Endodermal cell (in vitro differentiated cells): ENCODE measurements around the gene PDK4. TPM values are rescaled to one million over a fixed set of nuclear protein-coding genes. Genes with fewer than 3 reads are reported as not detected.

Source experiments
- DNase-seq: peaks from one replicate; pipeline ENCODE4 v3.0.0-alpha.2; 2017
- H3K27ac ChIP-seq: 2 replicates; pipeline ENCODE4 v1.5.1; 2013; ENCODE audit warnings: mild to moderate bottlenecking, low read depth, low read length, moderate library complexity
- H3K27me3 ChIP-seq: 2 replicates; pipeline ENCODE4 v1.6.1; 2013; ENCODE audit warnings: mild to moderate bottlenecking, low read length, moderate library complexity; ENCODE audit not compliant: insufficient read depth, control insufficient read depth, poor library complexity, severe bottlenecking
- H3K36me3 ChIP-seq: 2 replicates; pipeline ENCODE4 v1.7.0; 2013; ENCODE audit warnings: mild to moderate bottlenecking, low read length, moderate library complexity; ENCODE audit not compliant: control insufficient read depth, insufficient read depth
- H3K4me1 ChIP-seq: one replicate; pipeline ENCODE4 v1.7.0; 2013; ENCODE audit warnings: low read length; ENCODE audit not compliant: control insufficient read depth, insufficient read depth
- H3K4me3 ChIP-seq: 2 replicates; pipeline ENCODE4 v1.5.1; 2013; ENCODE audit warnings: mild to moderate bottlenecking, low read length, moderate library complexity
- H3K9ac ChIP-seq: 2 replicates; pipeline ENCODE4 v1.6.1; 2013; ENCODE audit warnings: mild to moderate bottlenecking, low read length, moderate library complexity; ENCODE audit not compliant: poor library complexity, severe bottlenecking; ENCODE audit errors: extremely low read depth
- H3K9me3 ChIP-seq: 2 replicates; pipeline ENCODE4 v1.6.1; 2013; ENCODE audit warnings: mild to moderate bottlenecking, low read length, moderate library complexity; ENCODE audit not compliant: control insufficient read depth
- H3K27ac Mint-ChIP-seq: 2 replicates; pipeline ENCODE4 v1.8.0; 2020; ENCODE audit warnings: mixed read lengths
- H3K27me3 Mint-ChIP-seq: 2 replicates; pipeline ENCODE4 v1.8.0; 2021; ENCODE audit warnings: mild to moderate bottlenecking, mixed read lengths; ENCODE audit not compliant: insufficient read depth
- H3K36me3 Mint-ChIP-seq: 2 replicates; pipeline ENCODE4 v1.8.0; 2020; ENCODE audit warnings: low read depth, mixed read lengths
- H3K4me1 Mint-ChIP-seq: 2 replicates; pipeline ENCODE4 v1.8.0; 2020; ENCODE audit warnings: mixed read lengths
- H3K4me3 Mint-ChIP-seq: 2 replicates; pipeline ENCODE4 v1.8.0; 2020; ENCODE audit warnings: mild to moderate bottlenecking, moderate library complexity, mixed read lengths
- H3K9me3 Mint-ChIP-seq: 2 replicates; pipeline ENCODE4 v1.8.0; 2020; ENCODE audit warnings: mild to moderate bottlenecking, mixed read lengths
- WGBS, 2 experiments: methylation state at CpG; one replicate each; pipeline versions ENCODE4 v1.1.5 to v1.1.7; 2013; ENCODE audit warnings: missing lambda C conversion rate in 2 of 2, mixed read lengths in 1 of 2; ENCODE audit not compliant: insufficient coverage in 1 of 2, insufficient read length in 1 of 2; 5-methylcytosine and 5-hydroxymethylcytosine counted together
- total RNA-seq, 2 donors: library from RNA; stranded (reverse); fragmentation: NEBNext Ultra II Directional in 1 of 2; extraction: Animal tissue kit (Norgen Biotek cat#: 25700) in 1 of 2; gene quantifications; 2 replicates in 1 of 2; 3 replicates in 1 of 2; pipeline ENCODE4 v1.2.1, GENCODE V29; 2021
- TF ChIP-seq, protein P1 (sequence below): fragments of 200-600 bp; sonication (generic); conservative IDR thresholded peaks from 2 replicates; pipeline ENCODE4 v1.5.0; 2021; ENCODE audit warnings: antibody characterized with exemption, mild to moderate bottlenecking

Gene PDK4
- total RNA-seq, 2 donors from 2014 or later, result 0.42 to 0.73 TPM

DNA sequence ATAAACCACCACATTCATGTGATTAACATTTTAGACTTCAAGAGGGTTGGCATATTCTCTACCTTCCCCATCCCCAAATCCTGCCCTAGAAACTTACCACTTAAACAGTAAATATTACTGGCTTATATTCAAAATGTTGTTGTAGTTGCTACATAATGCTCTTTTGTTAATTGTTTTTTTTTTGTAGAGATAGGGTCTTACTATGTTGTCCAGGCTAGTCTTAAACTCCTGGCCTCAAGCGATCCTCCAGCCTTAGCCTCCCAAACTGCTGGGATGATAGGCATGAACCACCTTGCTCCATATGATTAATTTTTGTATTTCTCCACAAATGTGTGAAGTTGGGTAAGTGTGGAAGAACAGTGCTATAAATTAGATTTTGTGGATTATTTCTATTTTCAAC, 6.5 kb downstream of the PDK4 start:
- no peaks in the 10 kb centered on the region for H3K36me3 ChIP-seq
- H3K9ac ChIP-seq, result no peak overlapping the region
- no peak overlapping the region for H3K4me3 ChIP-seq
- no peak overlapping the region for H3K27ac ChIP-seq
- DNase-seq, result no peak
- WGBS, 2 experiments, result 100% methylated on average over 1 of the region's 1 CpG; no CpG with 5 or more reads in 1 of the 2 experiments
- Mint-ChIP-seq H3K4me3 (no peak overlapping the region), H3K27me3 (peaks cover 12% of the 10 kb centered on the region), H3K4me1 (peaks cover 1% of the 10 kb centered on the region), H3K9me3 (no peaks in the 10 kb centered on the region), H3K27ac (no peak overlapping the region), H3K36me3 (no peaks in the 10 kb centered on the region)
- peaks cover 3% of the 10 kb centered on the region for H3K4me1 ChIP-seq
- H3K9me3 ChIP-seq, result no peaks in the 10 kb centered on the region
- TF ChIP-seq, protein P1, sequence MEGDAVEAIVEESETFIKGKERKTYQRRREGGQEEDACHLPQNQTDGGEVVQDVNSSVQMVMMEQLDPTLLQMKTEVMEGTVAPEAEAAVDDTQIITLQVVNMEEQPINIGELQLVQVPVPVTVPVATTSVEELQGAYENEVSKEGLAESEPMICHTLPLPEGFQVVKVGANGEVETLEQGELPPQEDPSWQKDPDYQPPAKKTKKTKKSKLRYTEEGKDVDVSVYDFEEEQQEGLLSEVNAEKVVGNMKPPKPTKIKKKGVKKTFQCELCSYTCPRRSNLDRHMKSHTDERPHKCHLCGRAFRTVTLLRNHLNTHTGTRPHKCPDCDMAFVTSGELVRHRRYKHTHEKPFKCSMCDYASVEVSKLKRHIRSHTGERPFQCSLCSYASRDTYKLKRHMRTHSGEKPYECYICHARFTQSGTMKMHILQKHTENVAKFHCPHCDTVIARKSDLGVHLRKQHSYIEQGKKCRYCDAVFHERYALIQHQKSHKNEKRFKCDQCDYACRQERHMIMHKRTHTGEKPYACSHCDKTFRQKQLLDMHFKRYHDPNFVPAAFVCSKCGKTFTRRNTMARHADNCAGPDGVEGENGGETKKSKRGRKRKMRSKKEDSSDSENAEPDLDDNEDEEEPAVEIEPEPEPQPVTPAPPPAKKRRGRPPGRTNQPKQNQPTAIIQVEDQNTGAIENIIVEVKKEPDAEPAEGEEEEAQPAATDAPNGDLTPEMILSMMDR, result no peak
- peaks cover 29% of the 10 kb centered on the region for H3K27me3 ChIP-seq

DNA sequence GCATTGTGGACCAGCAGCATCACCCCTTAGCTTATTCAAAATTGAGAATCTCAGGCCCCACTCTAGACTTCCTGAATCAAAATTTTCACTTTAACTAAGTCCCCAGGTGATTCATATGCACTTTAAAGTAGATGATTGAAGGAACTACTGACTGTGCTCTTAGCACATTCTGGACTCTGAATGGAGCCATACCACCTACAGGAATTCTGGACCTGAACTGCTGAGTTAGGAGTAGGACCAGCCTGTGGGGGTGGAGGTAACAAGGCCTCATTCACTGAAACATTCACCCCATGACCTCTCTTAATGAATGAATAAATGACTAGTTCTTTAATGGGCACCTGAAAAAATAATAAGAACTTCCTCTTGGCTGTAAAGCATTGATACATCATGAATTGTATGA, 7.3 kb downstream of the PDK4 start:
- Histone ChIP-seq H3K36me3 (no peaks in the 10 kb centered on the region), H3K4me3 (no peak overlapping the region), H3K27ac (no peak overlapping the region), H3K9ac (no peak overlapping the region), H3K9me3 (no peaks in the 10 kb centered on the region), H3K27me3 (peaks cover 22% of the 10 kb centered on the region), H3K4me1 (peaks cover 3% of the 10 kb centered on the region)
- H3K27ac Mint-ChIP-seq, result no peak overlapping the region
- H3K9me3 Mint-ChIP-seq, result no peaks in the 10 kb centered on the region
- H3K27me3 Mint-ChIP-seq, result peaks cover 7% of the 10 kb centered on the region
- TF ChIP-seq, protein P1, result no peak
- no peaks in the 10 kb centered on the region for H3K36me3 Mint-ChIP-seq
- H3K4me3 Mint-ChIP-seq, result no peak overlapping the region
- DNase-seq, result no peak
- peaks cover 4% of the 10 kb centered on the region for H3K4me1 Mint-ChIP-seq

DNA sequence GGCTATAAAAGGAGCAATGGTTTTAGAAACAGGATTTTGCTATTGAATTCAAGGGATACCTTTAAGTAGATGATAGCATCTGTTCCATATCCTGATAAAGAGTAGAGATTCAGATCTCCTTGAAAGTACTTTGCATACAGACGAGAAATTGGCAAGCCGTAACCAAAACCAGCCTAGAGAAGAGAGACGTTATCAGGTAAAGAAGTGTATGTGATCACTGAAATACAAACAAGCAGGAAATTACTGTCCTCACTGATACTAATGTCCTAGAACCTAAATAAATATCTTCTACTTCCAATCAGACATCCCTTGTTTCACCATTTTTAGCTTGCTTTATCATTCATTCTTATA, 9.4 kb downstream of the PDK4 start:
- DNase-seq, result no peak
- no peaks in the 10 kb centered on the region for H3K9me3 Mint-ChIP-seq
- Histone ChIP-seq H3K27ac (no peak overlapping the region), H3K36me3 (no peaks in the 10 kb centered on the region), H3K27me3 (peaks cover 6% of the 10 kb centered on the region), H3K4me3 (no peak overlapping the region), H3K4me1 (peaks cover 3% of the 10 kb centered on the region), H3K9ac (no peak overlapping the region), H3K9me3 (no peaks in the 10 kb centered on the region)
- H3K36me3 Mint-ChIP-seq, result no peaks in the 10 kb centered on the region
- no peak overlapping the region for H3K27ac Mint-ChIP-seq
- peaks cover 4% of the 10 kb centered on the region for H3K27me3 Mint-ChIP-seq
- 86 to 100% methylated on average over 3 of the region's 3 CpGs for WGBS, 2 experiments
- H3K4me1 Mint-ChIP-seq, result peaks cover 7% of the 10 kb centered on the region
- TF ChIP-seq, protein P1, result no peak
- no peak overlapping the region for H3K4me3 Mint-ChIP-seq
